ENCODE data around the gene DIAPH2.

The DIAPH2 gene

GRCh38 chrX:97260679-97261078 lies 576.0 kb downstream of the DIAPH2 start:
- in situ Hi-C loops (cut with HindIII; ENCODE audit: low pct_ligation_motif_present, low sequenced_read_pairs): no loop called here

GRCh38 chrX:97266406-97267121 lies 581.9 kb downstream of the DIAPH2 start:
- Histone ChIP-seq H3K27ac (no peak overlapping the region), H3K4me3 (ENCODE audit: low read depth, low read length) (no peak overlapping the region), H3K27me3 (replicated peaks) (no peaks in the 10 kb centered on the region), H3K36me3 (replicated peaks) (no peaks in the 10 kb centered on the region)
- in situ Hi-C loops (cut with HindIII; ENCODE audit: low pct_ligation_motif_present, low sequenced_read_pairs): no loop called here
- DNase-seq: no peak
- TF ChIP-seq CTCF (IDR thresholded peaks at IDR 0.05; ENCODE audit: low read depth, low read length, missing control alignments): no peak

More at GRCh38 chrX:97260679-97261078, 576.0 kb downstream of the DIAPH2 start:
- Histone ChIP-seq H3K36me3 (replicated peaks) (no peaks in the 10 kb centered on the region), H3K4me3 (ENCODE audit: low read depth, low read length) (no peak overlapping the region), H3K27ac (no peak overlapping the region), H3K27me3 (replicated peaks) (no peaks in the 10 kb centered on the region)
- DNase-seq: no peak
- TF ChIP-seq CTCF (IDR thresholded peaks at IDR 0.05; ENCODE audit: low read depth, low read length, missing control alignments): no peak

- no peak for DNase-seq
- Histone ChIP-seq H3K36me3 (replicated peaks) (no peaks in the 10 kb centered on the region), H3K27ac (no peak overlapping the region), H3K4me3 (ENCODE audit: low read depth, low read length) (no peak overlapping the region), H3K27me3 (replicated peaks) (no peaks in the 10 kb centered on the region)
- no peak for TF ChIP-seq CTCF (IDR thresholded peaks at IDR 0.05; ENCODE audit: low read depth, low read length, missing control alignments)
- in situ Hi-C loops (cut with HindIII; ENCODE audit: low pct_ligation_motif_present, low sequenced_read_pairs): no loop called here
Observed at GRCh38 chrX:97267396-97268181, 582.9 kb downstream of the DIAPH2 start.

- no peaks in the 10 kb centered on the region for H3K27me3 ChIP-seq (replicated peaks)
- TF ChIP-seq CTCF (IDR thresholded peaks at IDR 0.05; ENCODE audit: low read depth, low read length, missing control alignments): no peak
- DNase-seq: no peak
- in situ Hi-C loops (cut with HindIII; ENCODE audit: low pct_ligation_motif_present, low sequenced_read_pairs): no loop called here
- no peak overlapping the region for H3K27ac ChIP-seq
- H3K4me3 ChIP-seq (ENCODE audit: low read depth, low read length): no peak overlapping the region
- H3K36me3 ChIP-seq (replicated peaks): no peaks in the 10 kb centered on the region
Observed at GRCh38 chrX:97268182-97268680, 583.6 kb downstream of the DIAPH2 start.

- Histone ChIP-seq H3K27me3 (replicated peaks) (no peaks in the 10 kb centered on the region), H3K27ac (no peak overlapping the region), H3K4me3 (ENCODE audit: low read depth, low read length) (no peak overlapping the region), H3K36me3 (replicated peaks) (no peaks in the 10 kb centered on the region)
- DNase-seq: no peak
- in situ Hi-C loops (cut with HindIII; ENCODE audit: low pct_ligation_motif_present, low sequenced_read_pairs): no loop called here
- TF ChIP-seq CTCF (IDR thresholded peaks at IDR 0.05; ENCODE audit: low read depth, low read length, missing control alignments): no peak
Observed at GRCh38 chrX:97284531-97284930, 599.9 kb downstream of the DIAPH2 start.

Data from brain microvascular endothelial cell (primary cell).